ENCODE data around the gene SRGAP1. TPM values are rescaled to one million over a fixed set of nuclear protein-coding genes. Genes with fewer than 3 reads are reported as not detected.

SRGAP1 gene
- total RNA-seq, result 1 to 10 TPM; 1.3 to 5.0 (median 3.0) TPM
- long read RNA-seq, result 0 reads

DNA sequence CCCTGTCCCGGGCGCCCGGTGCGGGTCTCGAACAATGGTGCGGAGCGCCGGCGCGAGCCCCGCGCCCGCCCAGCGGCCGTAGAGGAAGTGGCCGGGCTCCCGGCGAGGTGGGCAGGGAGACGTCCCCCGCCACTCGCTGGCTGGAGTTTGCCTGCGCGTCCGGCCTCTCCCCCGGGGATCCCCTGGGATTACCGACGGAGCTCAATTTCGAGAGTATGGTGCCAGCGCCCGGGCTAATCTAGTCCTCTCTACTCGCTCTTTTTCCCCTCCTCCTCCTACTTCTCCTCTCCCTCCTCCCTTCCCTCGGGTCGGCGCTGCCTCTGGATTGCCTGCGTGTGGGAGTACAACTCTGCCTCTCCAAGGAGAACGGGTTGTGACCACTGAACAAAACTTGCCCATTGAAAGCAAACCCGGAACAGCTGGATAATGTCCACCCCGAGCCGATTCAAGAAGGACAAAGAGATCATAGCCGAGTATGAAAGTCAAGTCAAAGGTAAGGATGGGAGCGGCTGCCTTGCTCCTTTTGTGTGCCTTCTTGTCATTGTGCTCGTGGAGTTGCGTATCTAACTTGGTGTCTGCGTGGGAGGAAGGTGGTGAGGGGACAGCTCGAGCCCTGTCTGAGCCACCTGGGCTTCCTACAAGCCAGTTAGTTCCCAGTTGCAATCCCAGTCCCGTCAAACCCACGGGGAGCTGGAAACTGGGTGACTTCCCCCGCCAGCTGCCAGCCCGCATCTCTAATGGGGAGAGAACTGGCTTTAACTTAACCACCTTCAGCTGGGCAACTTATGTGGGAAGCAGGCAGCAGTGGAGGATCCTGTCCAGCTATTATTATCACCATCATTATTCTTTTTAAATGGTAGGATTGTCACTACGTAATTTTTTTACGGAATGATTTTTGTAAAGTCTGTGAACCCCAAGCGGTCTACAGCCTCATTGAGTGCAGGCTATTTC is at the start of gene SRGAP1:
SRGAP1 (plus strand) TSS at position 310 of the 951 bp plus-strand sequence; CDS start at position 427, 117 bp downstream.
- WGBS (ENCODE audit: insufficient coverage, low coverage, low lambda C conversion rate, missing lambda C conversion rate), result 4% methylated on average over 22 of the region's 52 CpGs

GRCh38 chr12:63795032-63795687 is 49.3 kb upstream of the SRGAP1 start:
- Histone ChIP-seq H3K27me3 (no peaks in the 10 kb centered on the region), H3K4me3 (no peak overlapping the region), H3K27ac (no peak overlapping the region), H3K9me3 (no peaks in the 10 kb centered on the region), H3K4me1 (peaks cover 0 to 6% (median 0%) of the 10 kb centered on the region in 4 donors), H3K36me3 (peaks cover 0 to 8% (median 2%) of the 10 kb centered on the region in 4 donors)
- no peak for TF ChIP-seq POLR2A (IDR thresholded peaks at IDR 0.05)
- TF ChIP-seq, protein P1, sequence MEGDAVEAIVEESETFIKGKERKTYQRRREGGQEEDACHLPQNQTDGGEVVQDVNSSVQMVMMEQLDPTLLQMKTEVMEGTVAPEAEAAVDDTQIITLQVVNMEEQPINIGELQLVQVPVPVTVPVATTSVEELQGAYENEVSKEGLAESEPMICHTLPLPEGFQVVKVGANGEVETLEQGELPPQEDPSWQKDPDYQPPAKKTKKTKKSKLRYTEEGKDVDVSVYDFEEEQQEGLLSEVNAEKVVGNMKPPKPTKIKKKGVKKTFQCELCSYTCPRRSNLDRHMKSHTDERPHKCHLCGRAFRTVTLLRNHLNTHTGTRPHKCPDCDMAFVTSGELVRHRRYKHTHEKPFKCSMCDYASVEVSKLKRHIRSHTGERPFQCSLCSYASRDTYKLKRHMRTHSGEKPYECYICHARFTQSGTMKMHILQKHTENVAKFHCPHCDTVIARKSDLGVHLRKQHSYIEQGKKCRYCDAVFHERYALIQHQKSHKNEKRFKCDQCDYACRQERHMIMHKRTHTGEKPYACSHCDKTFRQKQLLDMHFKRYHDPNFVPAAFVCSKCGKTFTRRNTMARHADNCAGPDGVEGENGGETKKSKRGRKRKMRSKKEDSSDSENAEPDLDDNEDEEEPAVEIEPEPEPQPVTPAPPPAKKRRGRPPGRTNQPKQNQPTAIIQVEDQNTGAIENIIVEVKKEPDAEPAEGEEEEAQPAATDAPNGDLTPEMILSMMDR (IDR thresholded peaks at IDR 0.05), result no peak
- WGBS (ENCODE audit: insufficient coverage, low coverage, low lambda C conversion rate, missing lambda C conversion rate), result 88% methylated on average over 9 of the region's 10 CpGs
- intact Hi-C loops (cut with DNase I), result no loop called here
- ATAC-seq, result peak in 2 of 4 donors; percentile 29 to 34
- DNase-seq, result no peak

More for the DNA sequence above, at the start of gene SRGAP1:
- Histone ChIP-seq H3K27ac (peak within 1 kb of the TSS; percentile 66 to 94 (median 78)), H3K9me3 (no peaks in the 10 kb centered on the region), H3K27me3 (no peaks in the 10 kb centered on the region), H3K4me3 (peak within 1 kb of the TSS; percentile 74 to 92 (median 80)), H3K4me1 (no peaks in the 10 kb centered on the region), H3K36me3 (no peaks in the 10 kb centered on the region)
- TF ChIP-seq POLR2A (IDR thresholded peaks at IDR 0.05), result no peak
- TF ChIP-seq, protein P1 (IDR thresholded peaks at IDR 0.05), result no peak
- intact Hi-C loops (cut with DNase I), result no loop called here
- ATAC-seq (peak; percentile 39 to 44 (median 42)), DNase-seq (peak; percentile 58 to 69 (median 64))

- TF ChIP-seq, protein P1 (IDR thresholded peaks at IDR 0.05), result no peak
- TF ChIP-seq POLR2A (IDR thresholded peaks at IDR 0.05), result no peak
- peak; percentile 49 to 87 (median 58) for ATAC-seq
- 43% methylated on average over 6 of the region's 6 CpGs for WGBS (ENCODE audit: insufficient coverage, low coverage, low lambda C conversion rate, missing lambda C conversion rate)
Measured at GRCh38 chr12:63795944-63796343, 48.6 kb upstream of the SRGAP1 start.

DNA sequence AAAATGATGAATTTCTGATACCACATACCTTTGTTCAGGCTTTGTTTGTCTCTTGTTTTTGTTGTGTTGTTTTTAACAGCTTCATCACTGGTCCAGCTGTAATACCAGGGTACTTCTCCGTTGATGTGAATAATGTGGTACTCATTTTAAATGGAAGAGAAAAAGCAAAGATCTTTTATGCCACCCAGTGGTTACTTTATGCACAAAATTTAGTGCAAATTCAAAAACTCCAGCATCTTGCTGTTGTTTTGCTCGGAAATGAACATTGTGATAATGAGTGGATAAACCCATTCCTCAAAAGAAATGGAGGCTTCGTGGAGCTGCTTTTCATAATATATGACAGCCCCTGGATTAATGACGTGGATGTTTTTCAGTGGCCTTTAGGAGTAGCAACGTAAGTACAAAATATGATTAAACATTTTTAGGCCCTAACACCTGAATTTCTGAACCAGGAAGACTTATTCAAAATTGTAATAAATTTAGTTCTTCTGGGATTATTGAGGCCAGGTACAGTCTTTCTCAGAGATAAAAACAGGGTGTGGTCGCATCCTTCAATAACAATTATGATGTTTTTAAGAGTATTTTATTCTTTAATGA is 42.4 kb upstream of the SRGAP1 start:
- no peak overlapping the region for H3K27ac ChIP-seq
- WGBS (ENCODE audit: insufficient coverage, low coverage, low lambda C conversion rate, missing lambda C conversion rate), result 44% methylated on average over 6 of the region's 6 CpGs
- no peaks in the 10 kb centered on the region for H3K27me3 ChIP-seq
- H3K36me3 ChIP-seq, result no peaks in the 10 kb centered on the region
- ATAC-seq (peak; percentile 38 to 61 (median 54)), DNase-seq (no peak)
- H3K4me1 ChIP-seq, result peaks cover 0 to 10% (median 5%) of the 10 kb centered on the region in 4 donors
- H3K4me3 ChIP-seq, result no peak overlapping the region
- no peaks in the 10 kb centered on the region for H3K9me3 ChIP-seq
- intact Hi-C loops (cut with DNase I), result no loop called here
- TF ChIP-seq, protein P1 (IDR thresholded peaks at IDR 0.05), result peak; percentile 55 to 61 (median 58)
- TF ChIP-seq POLR2A (IDR thresholded peaks at IDR 0.05), result no peak

More at GRCh38 chr12:63795944-63796343, 48.6 kb upstream of the SRGAP1 start:
- Histone ChIP-seq H3K9me3 (no peaks in the 10 kb centered on the region), H3K4me3 (no peak overlapping the region), H3K27ac (peak overlapping the region in 1 of 3 donors; percentile 43), H3K27me3 (no peaks in the 10 kb centered on the region), H3K4me1 (peaks cover 0 to 6% (median 0%) of the 10 kb centered on the region in 4 donors), H3K36me3 (peaks cover 0 to under 1% (median 0%) of the 10 kb centered on the region in 4 donors)
- no peak for DNase-seq
- intact Hi-C loops (cut with DNase I), result no loop called here

Measured in right lobe of liver (tissue), 6 donors.